Mesenchymal stem cell (in vitro differentiated cells and primary cell): ENCODE results near the gene FCGR2B.
A peak's percentile ranks its signal among the peaks of the same experiment; 100 is the strongest.
"Not testable (repeated sequence)": the region's sequence is repeated elsewhere in the genome, so short reads cannot be mapped to it uniquely, and the experiment has no call there.

Experiments
- DNase-seq: peaks from one replicate; pipeline ENCODE4 v3.0.0-alpha.2; 2013
- H2AFZ ChIP-seq: one replicate; pipeline ENCODE4 v1.6.1; 2013; ENCODE audit warnings: low read depth, mild to moderate bottlenecking, control low read depth, inconsistent platforms, low read length, moderate library complexity
- H2AK5ac ChIP-seq: 2 replicates; pipeline ENCODE4 v1.6.1; 2013; ENCODE audit warnings: low read length, moderate library complexity, mild to moderate bottlenecking, inconsistent platforms; ENCODE audit not compliant: severe bottlenecking
- H2BK120ac ChIP-seq: one replicate; pipeline ENCODE4 v1.6.1; 2013; ENCODE audit warnings: low read depth, mild to moderate bottlenecking, inconsistent platforms, low read length, moderate library complexity
- H2BK12ac ChIP-seq, 2 experiments: one replicate each; pipeline ENCODE4 v1.6.1; 2013; ENCODE audit warnings: inconsistent platforms in 2 of 2, low read length in 2 of 2, mild to moderate bottlenecking in 2 of 2, moderate library complexity in 2 of 2, control low read depth in 1 of 2
- H2BK15ac ChIP-seq: one replicate; pipeline ENCODE4 v1.6.1; 2013; ENCODE audit warnings: mild to moderate bottlenecking, low read depth, inconsistent platforms; ENCODE audit not compliant: poor library complexity, severe bottlenecking
- H2BK5ac ChIP-seq: 2 replicates; pipeline ENCODE4 v1.6.1; 2013; ENCODE audit warnings: low read depth, mild to moderate bottlenecking, low read length, control low read depth, inconsistent platforms; ENCODE audit not compliant: poor library complexity, severe bottlenecking
- H3K14ac ChIP-seq, 2 experiments: one replicate each; pipeline ENCODE4 v1.6.1; 2013; ENCODE audit warnings: inconsistent platforms in 2 of 2, low read length in 2 of 2, control low read depth in 1 of 2, mild to moderate bottlenecking in 1 of 2, moderate library complexity in 1 of 2
- H3K18ac ChIP-seq, 2 experiments: one replicate each; pipeline ENCODE4 v1.6.1; 2013; ENCODE audit warnings: inconsistent platforms in 2 of 2, low read length in 2 of 2, control low read depth in 1 of 2, low read depth in 1 of 2, mild to moderate bottlenecking in 1 of 2
- H3K23ac ChIP-seq, 2 experiments: one replicate each; pipeline ENCODE4 v1.6.1; 2013; ENCODE audit warnings: inconsistent platforms in 2 of 2, low read length in 2 of 2, mild to moderate bottlenecking in 2 of 2, moderate library complexity in 2 of 2, control low read depth in 1 of 2
- H3K27ac ChIP-seq: 2 replicates; pipeline ENCODE4 v1.5.1; 2013; ENCODE audit warnings: mild to moderate bottlenecking, moderate library complexity, low read length, control low read depth, inconsistent platforms; ENCODE audit not compliant: poor library complexity, severe bottlenecking
- H3K27me3 ChIP-seq, 2 experiments: 2 replicates each; pipeline versions ENCODE4 v1.6.1 to v1.7.0; 2013; ENCODE audit warnings: low read length in 2 of 2, mild to moderate bottlenecking in 2 of 2, moderate library complexity in 2 of 2, control low read depth in 1 of 2, inconsistent platforms in 1 of 2; ENCODE audit not compliant: control insufficient read depth in 1 of 2, insufficient read depth in 1 of 2
- H3K36me3 ChIP-seq, 2 experiments: 2 replicates each; pipeline versions ENCODE4 v1.6.1 to v1.7.0; 2013; ENCODE audit warnings: low read length in 2 of 2, control low read depth in 1 of 2, inconsistent platforms in 1 of 2, low read depth in 1 of 2, mild to moderate bottlenecking in 1 of 2; ENCODE audit not compliant: insufficient read depth in 2 of 2, control insufficient read depth in 1 of 2
- H3K4ac ChIP-seq, 2 experiments: one replicate each; pipeline ENCODE4 v1.6.1; 2013; ENCODE audit warnings: inconsistent platforms in 2 of 2, low read length in 2 of 2, mild to moderate bottlenecking in 2 of 2, moderate library complexity in 2 of 2, control low read depth in 1 of 2, low read depth in 1 of 2
- H3K4me1 ChIP-seq: 2 replicates; pipeline ENCODE4 v1.6.1; 2013; ENCODE audit warnings: low read depth, low read length, control low read depth; ENCODE audit not compliant: control insufficient read depth, insufficient read depth
- H3K4me2 ChIP-seq: 2 replicates; pipeline ENCODE4 v1.6.1; 2013; ENCODE audit warnings: low read length, mild to moderate bottlenecking, inconsistent platforms; ENCODE audit not compliant: poor library complexity, severe bottlenecking
- H3K4me3 ChIP-seq, 2 experiments: 2 replicates each; pipeline versions ENCODE4 v1.5.1 to v1.7.0; 2013; ENCODE audit warnings: low read length in 2 of 2, mild to moderate bottlenecking in 2 of 2, control low read depth in 1 of 2, low read depth in 1 of 2; ENCODE audit not compliant: insufficient read depth in 1 of 2
- H3K79me1 ChIP-seq: replicated peaks from 2 replicates; pipeline ENCODE4 v1.6.1; 2013; ENCODE audit warnings: mild to moderate bottlenecking, control low read depth, low read length, inconsistent platforms; ENCODE audit not compliant: poor library complexity, severe bottlenecking
- H3K9ac ChIP-seq: 2 replicates; pipeline ENCODE4 v1.7.0; 2013; ENCODE audit warnings: mild to moderate bottlenecking, low read length, moderate library complexity
- H3K9me3 ChIP-seq: 2 replicates; pipeline ENCODE4 v1.7.0; 2013; ENCODE audit warnings: mild to moderate bottlenecking, low read length; ENCODE audit not compliant: control insufficient read depth
- H4K8ac ChIP-seq: one replicate; pipeline ENCODE4 v1.6.1; 2013; ENCODE audit warnings: inconsistent platforms, mild to moderate bottlenecking, low read length, moderate library complexity
- H4K91ac ChIP-seq: one replicate; pipeline ENCODE4 v1.6.1; 2013; ENCODE audit warnings: mild to moderate bottlenecking, low read length, inconsistent platforms
- WGBS: methylation state at CpG from one replicate; pipeline ENCODE4 v1.1.7; 2013; ENCODE audit warnings: mixed read lengths; 5-methylcytosine and 5-hydroxymethylcytosine counted together

The FCGR2B gene

GRCh38 chr1:161674447-161674846 is 11.5 kb downstream of the FCGR2B start:
- H2BK15ac ChIP-seq, H2BK12ac ChIP-seq, H4K8ac ChIP-seq, H3K4me2 ChIP-seq, H2AK5ac ChIP-seq, H2BK5ac ChIP-seq, H3K9ac ChIP-seq, H3K14ac ChIP-seq, H3K18ac ChIP-seq, H3K79me1 ChIP-seq, H3K4me1 ChIP-seq, H4K91ac ChIP-seq, H3K4me3 ChIP-seq, H3K27ac ChIP-seq, H2AFZ ChIP-seq, H3K9me3 ChIP-seq, H3K4ac ChIP-seq, H3K23ac ChIP-seq, H2BK120ac ChIP-seq, DNase-seq, H3K36me3 ChIP-seq: not testable (repeated sequence)
- peaks cover 0 to 13% of the 10 kb centered on the region in 2 experiments for H3K27me3 ChIP-seq
- WGBS: no CpG with 5 or more reads among the region's 3 CpGs

GRCh38 chr1:161674908-161675307 is 12.0 kb downstream of the FCGR2B start:
- not testable (repeated sequence) for H3K4me2 ChIP-seq, H4K91ac ChIP-seq, H3K27ac ChIP-seq, H4K8ac ChIP-seq, H3K23ac ChIP-seq, H3K9me3 ChIP-seq, H3K4ac ChIP-seq, H3K36me3 ChIP-seq, H3K18ac ChIP-seq, H2AK5ac ChIP-seq, H2BK15ac ChIP-seq, H3K4me3 ChIP-seq, H3K14ac ChIP-seq, H3K79me1 ChIP-seq, H3K4me1 ChIP-seq, H2BK12ac ChIP-seq, DNase-seq, H3K9ac ChIP-seq, H2AFZ ChIP-seq, H2BK5ac ChIP-seq, H2BK120ac ChIP-seq
- peaks cover 0 to 13% of the 10 kb centered on the region in 2 experiments for H3K27me3 ChIP-seq
- 90% methylated on average over 2 of the region's 3 CpGs for WGBS

- H3K27me3 ChIP-seq: peaks cover 0 to 18% of the 10 kb centered on the region in 2 experiments
- no peak overlapping the region for H2BK120ac ChIP-seq
- H3K18ac ChIP-seq: no peak overlapping the region
- no peak overlapping the region for H4K91ac ChIP-seq
- H3K27ac ChIP-seq: no peak overlapping the region
- H3K14ac ChIP-seq: no peak overlapping the region
- no peaks in the 10 kb centered on the region for H3K4me1 ChIP-seq
- H3K79me1 ChIP-seq: no peaks in the 10 kb centered on the region
- no peak overlapping the region for H3K23ac ChIP-seq
- H3K9ac ChIP-seq: no peak overlapping the region
- H2AK5ac ChIP-seq: no peak overlapping the region
- H2BK15ac ChIP-seq: no peak overlapping the region
- no peaks in the 10 kb centered on the region for H3K9me3 ChIP-seq
- H3K4me3 ChIP-seq: no peak overlapping the region
- H3K4ac ChIP-seq: no peak overlapping the region
- no peak overlapping the region for H4K8ac ChIP-seq
- no peak overlapping the region for H3K4me2 ChIP-seq
- no peak overlapping the region for H2AFZ ChIP-seq
- H3K36me3 ChIP-seq: no peaks in the 10 kb centered on the region
- WGBS: 82% methylated on average over 2 of the region's 2 CpGs
- DNase-seq: no peak
- no peak overlapping the region for H2BK12ac ChIP-seq
- no peak overlapping the region for H2BK5ac ChIP-seq
Observed at GRCh38 chr1:161676441-161676840, 13.5 kb downstream of the FCGR2B start.

GRCh38 chr1:161676958-161677689 is 14.2 kb downstream of the FCGR2B start:
- Histone ChIP-seq H3K14ac (peak overlapping the region in 1 of 2 experiments; percentile 7), H3K27ac (no peak overlapping the region), H2AFZ (no peak overlapping the region), H3K4me3 (no peak overlapping the region), H3K9ac (no peak overlapping the region), H3K9me3 (no peaks in the 10 kb centered on the region), H2BK120ac (no peak overlapping the region), H2BK12ac (no peak overlapping the region), H3K36me3 (no peaks in the 10 kb centered on the region), H2BK5ac (no peak overlapping the region), H3K23ac (no peak overlapping the region), H3K79me1 (no peaks in the 10 kb centered on the region), H4K91ac (no peak overlapping the region), H3K4ac (no peak overlapping the region), H4K8ac (no peak overlapping the region), H3K18ac (no peak overlapping the region), H2BK15ac (no peak overlapping the region), H3K4me1 (no peaks in the 10 kb centered on the region), H3K27me3 (peaks cover 0 to 18% of the 10 kb centered on the region in 2 experiments), H2AK5ac (no peak overlapping the region), H3K4me2 (no peak overlapping the region)
- 93% methylated on average over 5 of the region's 5 CpGs for WGBS
- no peak for DNase-seq
